Smooth muscle cell of the coronary artery (primary cell): ENCODE results near the gene NDUFB7. TPM values are rescaled to one million over a fixed set of nuclear protein-coding genes. Genes with fewer than 3 reads are reported as not detected.

Source experiments
- total RNA-seq: library from RNA; depleted of rRNA; stranded (reverse); fragments of >200 nt; gene quantifications from 2 replicates; pipeline ENCODE4 v1.2.3, GENCODE V29; 2014; ENCODE audit warnings: low replicate concordance

Gene NDUFB7
- 224 and 415 TPM in 2 replicates for total RNA-seq

DNA sequence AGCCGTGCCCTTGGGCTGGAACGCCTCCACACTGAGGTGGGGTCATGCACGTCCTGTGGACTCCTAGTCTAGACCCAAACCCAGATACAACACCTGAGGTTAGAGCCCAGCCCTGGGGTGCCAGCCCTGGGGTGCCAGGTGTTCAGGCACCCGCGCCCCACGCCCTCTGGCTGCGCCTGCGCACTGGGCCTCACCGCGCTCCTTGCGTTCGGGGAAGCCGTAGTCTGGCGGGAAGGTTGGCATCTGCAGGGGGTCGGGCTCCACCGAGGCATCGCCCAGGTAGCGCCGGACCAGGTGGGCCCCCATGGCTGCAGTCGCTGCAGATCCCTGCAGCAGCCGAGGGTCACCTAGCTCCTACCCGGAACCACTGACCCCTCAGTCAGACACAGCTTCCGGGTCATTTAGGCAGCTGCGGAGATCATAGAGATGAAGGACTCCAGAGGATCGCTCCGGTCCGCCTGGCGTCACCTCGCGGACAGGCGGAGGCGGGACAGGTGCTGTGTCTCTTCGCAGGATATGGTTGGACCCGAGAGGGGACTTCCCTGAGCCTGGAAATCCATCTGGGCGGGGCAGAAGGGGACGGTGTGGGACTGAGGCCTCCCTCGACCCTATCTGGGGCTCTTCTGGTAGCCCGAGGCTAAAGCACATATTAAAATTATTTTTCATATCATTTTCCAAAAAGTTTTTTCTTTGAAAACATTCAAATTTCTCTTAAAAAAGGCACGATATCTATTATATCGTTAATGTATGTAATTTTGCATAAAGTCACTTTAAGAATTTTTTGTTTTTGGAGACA, at the start of gene NDUFB7:
Gene NDUFB7 (minus strand): TSS at position 372 of the 796 bp plus-strand sequence. CDS start 66 bp downstream, at position 306.

DNA sequence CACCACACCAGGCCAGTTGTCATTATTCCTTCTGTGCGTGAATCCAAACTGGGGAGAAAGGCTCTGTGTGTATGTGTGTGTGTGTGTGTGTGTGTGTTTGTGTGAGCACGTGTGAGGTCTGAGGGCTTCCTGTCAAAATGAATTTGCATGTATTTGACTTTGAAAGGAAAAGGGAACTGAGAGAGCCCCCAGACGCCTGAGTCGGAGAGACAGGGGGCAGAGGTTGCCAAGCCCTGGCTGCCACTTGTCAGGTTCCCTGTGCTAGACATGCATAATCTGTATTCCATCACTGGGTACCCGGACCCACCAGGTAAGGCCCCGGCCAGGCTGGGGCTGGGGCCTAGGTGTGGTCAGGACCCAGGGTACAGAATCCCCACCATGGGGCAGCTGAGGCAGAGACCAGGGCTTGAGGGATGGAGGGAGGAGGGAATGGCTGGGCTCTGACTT, 11.1 kb upstream of the NDUFB7 start, which contains the start of gene CLEC17A:
Gene CLEC17A (plus strand): TSS at position 191 of the 447 bp plus-strand sequence. CDS start 77 bp downstream, at position 268.

DNA sequence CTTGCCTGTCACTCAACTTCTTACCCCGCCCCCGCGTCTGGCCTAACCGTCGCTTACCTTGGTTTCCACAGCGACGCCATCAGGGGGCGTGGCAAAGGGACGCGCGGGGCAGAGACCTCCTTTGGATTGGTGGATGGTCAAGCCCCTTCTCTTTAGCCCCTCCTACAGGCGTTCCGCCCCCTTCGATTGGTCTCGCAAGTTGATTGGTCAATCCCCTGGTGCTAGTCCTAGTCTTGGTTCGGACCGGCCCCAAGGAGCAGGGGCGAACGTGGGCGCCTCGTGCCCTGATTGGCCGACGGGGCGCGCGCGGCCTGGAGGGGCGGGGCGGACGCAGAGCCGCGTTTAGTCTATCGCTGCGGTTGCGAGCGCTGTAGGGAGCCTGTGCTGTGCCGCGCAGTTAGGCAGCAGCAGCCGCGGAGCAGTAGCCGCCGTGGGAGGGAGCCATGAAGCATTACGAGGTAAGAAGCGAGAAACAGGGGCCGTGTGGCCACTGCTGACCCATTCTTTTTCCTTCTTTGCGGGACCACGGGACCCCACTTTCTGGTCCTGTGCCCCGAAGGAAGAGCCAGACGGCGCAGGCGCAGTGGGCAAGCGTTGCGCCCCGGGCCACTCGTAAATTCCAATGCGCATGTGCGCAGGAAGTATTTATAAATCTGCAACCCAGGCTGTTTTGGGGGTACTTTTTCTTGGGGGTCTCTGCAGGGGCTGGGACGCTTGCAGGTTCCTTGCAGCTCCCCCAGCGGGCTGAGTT, 42.4 kb downstream of the NDUFB7 start, which contains the start of gene TECR:
Gene TECR (plus strand): TSS at position 341 of the 751 bp plus-strand sequence. CDS start 103 bp downstream, at position 444.

DNA sequence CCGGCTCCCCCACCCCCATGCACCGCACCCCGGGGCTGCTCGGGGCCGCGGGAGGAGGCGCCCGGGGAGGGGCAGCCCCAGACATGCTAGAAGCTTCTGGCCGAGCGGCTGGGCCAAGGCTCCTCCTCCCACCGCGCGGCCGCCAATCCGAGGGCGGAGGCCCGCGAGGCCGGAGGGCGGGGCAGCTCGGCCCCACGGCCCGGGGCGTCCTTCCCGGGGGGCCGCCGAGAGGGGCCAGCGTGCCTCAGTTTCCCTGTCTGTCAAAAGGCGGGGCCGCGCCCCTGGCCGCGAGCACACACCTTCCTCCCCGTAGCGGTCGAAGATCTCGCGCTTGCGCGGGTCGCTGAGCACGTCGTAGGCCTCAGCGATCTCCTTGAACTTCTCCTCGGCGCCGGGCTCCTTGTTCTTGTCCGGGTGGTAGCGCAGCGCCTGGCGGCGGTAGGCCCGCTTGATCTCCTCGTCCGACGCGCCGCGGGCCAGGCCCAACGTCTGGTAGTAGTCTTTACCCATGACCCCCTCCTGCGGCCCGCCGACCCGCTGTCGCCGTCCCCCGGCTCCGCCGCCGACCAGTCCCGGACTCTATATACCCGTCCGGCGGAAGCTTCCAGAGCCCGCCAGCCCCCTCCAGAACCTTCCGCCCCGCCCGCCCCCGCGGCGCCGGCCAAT, 53.9 kb downstream of the NDUFB7 start, which contains the start of gene DNAJB1:
Gene DNAJB1 (minus strand): TSS at position 558 of the 666 bp plus-strand sequence. CDS start 48 bp downstream, at position 510.

Other genes starting within 250 kb of the NDUFB7 start
- 13.1 and 15.8 TPM in 2 replicates for gene ADGRE5, start 190.6 kb downstream of the NDUFB7 start, total RNA-seq
- 37.4 and 46.2 TPM in 2 replicates for gene DDX39A, start 152.7 kb downstream of the NDUFB7 start, total RNA-seq
- gene PKN1, start 138.8 kb downstream of the NDUFB7 start, total RNA-seq, result 137 and 164 TPM in 2 replicates
- gene PTGER1, start 96.7 kb downstream of the NDUFB7 start, total RNA-seq, result 0.12 and 1.5 TPM in 2 replicates
- 140 and 157 TPM in 2 replicates for gene GIPC1, start 75.9 kb downstream of the NDUFB7 start, total RNA-seq
- gene DNAJB1, start 53.7 kb downstream of the NDUFB7 start, total RNA-seq, result 38.9 and 73.2 TPM in 2 replicates
- gene TECR, start 42.5 kb downstream of the NDUFB7 start, total RNA-seq, result 28.1 and 35.0 TPM in 2 replicates
- not detected in 2 replicates for gene CLEC17A, start 11.0 kb upstream of the NDUFB7 start, total RNA-seq
- gene ADGRE3, start 102.8 kb upstream of the NDUFB7 start, total RNA-seq, result not detected in 2 replicates
- gene ZNF333, start 118.0 kb upstream of the NDUFB7 start, total RNA-seq, result 15.0 and 20.1 TPM in 2 replicates
- under 0.01 and 0.35 TPM in 2 replicates for gene ADGRE2, start 206.5 kb upstream of the NDUFB7 start, total RNA-seq